K562 (cell line): ENCODE data around the gene ST6GALNAC2. TPM values are rescaled to one million over a fixed set of nuclear protein-coding genes. Genes with fewer than 3 reads are reported as not detected.

Experiments
- ASH1L ChIP-seq: fragments of 450-650 bp; IDR thresholded peaks from 2 replicates; pipeline ENCODE4 v1.6.1; 2018; ENCODE audit warnings: borderline replicate concordance, mild to moderate bottlenecking, low read depth; ENCODE audit not compliant: partially characterized antibody
- ATF2 ChIP-seq: sonication (generic); formaldehyde crosslinking; IDR thresholded peaks from 2 replicates; pipeline ENCODE4 v1.8.1; 2022; ENCODE audit warnings: missing genetic modification reagents
- CBFA2T2 ChIP-seq: fragments of 450-650 bp; conservative IDR thresholded peaks from 2 replicates; pipeline ENCODE4 v1.6.1; 2017; ENCODE audit warnings: mild to moderate bottlenecking
- CBFB ChIP-seq: sonication (generic); formaldehyde crosslinking; IDR thresholded peaks from 2 replicates; pipeline ENCODE4 v1.4.0; 2020; ENCODE audit warnings: mild to moderate bottlenecking, missing genetic modification reagents
- DIDO1 ChIP-seq: fragments of 450-650 bp; IDR thresholded peaks from 2 replicates; pipeline ENCODE4 v1.6.1; 2016; ENCODE audit warnings: low read depth, missing biosample characterization, missing genetic modification characterization
- E2F4 ChIP-seq: sonication (generic); formaldehyde crosslinking; IDR thresholded peaks from 2 replicates; pipeline ENCODE4 v1.8.0; 2022; ENCODE audit warnings: mild to moderate bottlenecking, low read depth, missing genetic modification reagents
- FOSL1 ChIP-seq: fragments of 200-800 bp; sonication (Bioruptor generic); conservative IDR thresholded peaks from 2 replicates; pipeline ENCODE4 v1.6.1; 2016; ENCODE audit warnings: missing genetic modification characterization, missing compliant biosample characterization
- MEF2A ChIP-seq: IDR thresholded peaks from 2 replicates; pipeline ENCODE4 v1.6.1; 2011; ENCODE audit warnings: low read depth, mild to moderate bottlenecking, low read length, moderate library complexity; ENCODE audit not compliant: control insufficient read depth
- MYBL2 ChIP-seq, 2 experiments: fragments of 450-650 bp in 1 of 2; sonication (generic) in 1 of 2; formaldehyde crosslinking in 1 of 2; IDR thresholded peaks; 2 replicates each; pipeline versions ENCODE4 v1.6.1 to v1.8.1; 2017 to 2022; ENCODE audit warnings: borderline replicate concordance in 1 of 2, inconsistent platforms in 1 of 2, low read depth in 1 of 2, mild to moderate bottlenecking in 1 of 2, missing genetic modification reagents in 1 of 2, moderate library complexity in 1 of 2
- SMC3 ChIP-seq: conservative IDR thresholded peaks from 2 replicates; pipeline ENCODE4 v1.6.1; 2011; ENCODE audit warnings: low read depth, low read length, improper control_type of control experiment; ENCODE audit not compliant: insufficient read depth
- ZEB2 ChIP-seq: fragments of 450-650 bp; IDR thresholded peaks from 2 replicates; pipeline ENCODE4 v1.6.1; 2016
- ZNF174 ChIP-seq: fragments of 250-450 bp; sonication (Bioruptor Pico); IDR thresholded peaks from 2 replicates; pipeline ENCODE4 v1.4.0; 2020; ENCODE audit warnings: mild to moderate bottlenecking
- ZNF398 ChIP-seq: fragments of 250-450 bp; sonication (Bioruptor Pico); IDR thresholded peaks from 2 replicates; pipeline ENCODE4 v1.8.0; 2021; ENCODE audit warnings: moderate library complexity, mild to moderate bottlenecking, inconsistent platforms
- ZNF764 ChIP-seq: fragments of 250-450 bp; sonication (Bioruptor Pico); IDR thresholded peaks from 2 replicates; pipeline ENCODE4 v1.4.0; 2020; ENCODE audit warnings: low read depth, mild to moderate bottlenecking, moderate library complexity
- polyA plus RNA-seq, 8 experiments: library from polyadenylated mRNA; depleted of rRNA in 4 of 8; stranded (reverse) in 5 of 8; unstranded in 3 of 8; fragments of >200 nt; fragmentation: Nextera tagmentation in 2 of 8; fragmentation: Illumina TruSeq in 1 of 8; extraction: Ambion mirVana in 2 of 8; extraction: Trizol in 1 of 8; gene quantifications; 2 replicates each; pipeline versions ENCODE4 v1.2.1 to v1.2.3, GENCODE V29; 2011 to 2014; ENCODE audit warnings: inconsistent platforms in 1 of 8, missing spikeins in 1 of 8
- total RNA-seq, 7 experiments: library from RNA; depleted of rRNA in 6 of 7; stranded (reverse); fragments of >200 nt in 6 of 7; fragmentation: Illumina TruSeq in 2 of 7; extraction: Trizol in 2 of 7; gene quantifications; 2 replicates each; pipeline versions ENCODE4 v1.2.1 to v1.2.3, GENCODE V29; 2011 to 2021; ENCODE audit warnings: low replicate concordance in 1 of 7
- TF ChIP-seq, protein P1 (sequence below), 2 experiments: IDR thresholded peaks in 1 of 2; conservative IDR thresholded peaks in 1 of 2; 2 replicates each; pipeline ENCODE4 v1.6.1; 2016; ENCODE audit warnings: low read depth in 2 of 2, mild to moderate bottlenecking in 1 of 2, missing compliant biosample characterization in 1 of 2, missing genetic modification characterization in 1 of 2, moderate library complexity in 1 of 2
- TF ChIP-seq, protein P2 (sequence below): IDR thresholded peaks from 2 replicates; pipeline ENCODE4 v1.6.1; 2011; ENCODE audit warnings: borderline replicate concordance, low read depth, mild to moderate bottlenecking, moderate library complexity, low read length; ENCODE audit not compliant: insufficient read depth, poor library complexity, severe bottlenecking

Gene ST6GALNAC2
- total and polyA plus RNA-seq, 9 of the 15 experiments (the other 6 are each of a cell fraction or from before 2014, with no cell fraction given): 0.18 TPM; not detected in 8

GRCh38 chr17:76529224-76530094, 56.2 kb downstream of the ST6GALNAC2 start (continued):
- TF ChIP-seq MYBL2 (IDR thresholded peaks at IDR 0.05; ENCODE audit: low read depth): no peak
- no peak for TF ChIP-seq MYBL2 (CRISPR knock-in tag; IDR thresholded peaks at IDR 0.05; ENCODE audit: borderline replicate concordance)
- no peak for TF ChIP-seq ZNF764
- no peak for TF ChIP-seq FOSL1 (tag)
- no peak for TF ChIP-seq CBFB (CRISPR knock-in tag)
- peak; percentile 66 for TF ChIP-seq CBFA2T2
- no peak for TF ChIP-seq E2F4 (CRISPR knock-in tag)
- no peak for TF ChIP-seq ZEB2
- no peak for TF ChIP-seq SMC3
- TF ChIP-seq ZNF174 (CRISPR knock-in tag): no peak
- TF ChIP-seq, protein P1, sequence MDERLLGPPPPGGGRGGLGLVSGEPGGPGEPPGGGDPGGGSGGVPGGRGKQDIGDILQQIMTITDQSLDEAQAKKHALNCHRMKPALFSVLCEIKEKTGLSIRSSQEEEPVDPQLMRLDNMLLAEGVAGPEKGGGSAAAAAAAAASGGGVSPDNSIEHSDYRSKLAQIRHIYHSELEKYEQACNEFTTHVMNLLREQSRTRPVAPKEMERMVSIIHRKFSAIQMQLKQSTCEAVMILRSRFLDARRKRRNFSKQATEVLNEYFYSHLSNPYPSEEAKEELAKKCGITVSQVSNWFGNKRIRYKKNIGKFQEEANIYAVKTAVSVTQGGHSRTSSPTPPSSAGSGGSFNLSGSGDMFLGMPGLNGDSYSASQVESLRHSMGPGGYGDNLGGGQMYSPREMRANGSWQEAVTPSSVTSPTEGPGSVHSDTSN (CRISPR knock-in tag; IDR thresholded peaks at IDR 0.05; ENCODE audit: low read depth): no peak
- TF ChIP-seq, protein P1 (tag; conservative IDR thresholded peaks at IDR 0.05; ENCODE audit: low read depth): no peak
- TF ChIP-seq DIDO1: no peak
- no peak for TF ChIP-seq ZNF398 (CRISPR knock-in tag)
- TF ChIP-seq ATF2 (CRISPR knock-in tag): no peak
- no peak for TF ChIP-seq MEF2A
- no peak for TF ChIP-seq ASH1L
- TF ChIP-seq, protein P2, sequence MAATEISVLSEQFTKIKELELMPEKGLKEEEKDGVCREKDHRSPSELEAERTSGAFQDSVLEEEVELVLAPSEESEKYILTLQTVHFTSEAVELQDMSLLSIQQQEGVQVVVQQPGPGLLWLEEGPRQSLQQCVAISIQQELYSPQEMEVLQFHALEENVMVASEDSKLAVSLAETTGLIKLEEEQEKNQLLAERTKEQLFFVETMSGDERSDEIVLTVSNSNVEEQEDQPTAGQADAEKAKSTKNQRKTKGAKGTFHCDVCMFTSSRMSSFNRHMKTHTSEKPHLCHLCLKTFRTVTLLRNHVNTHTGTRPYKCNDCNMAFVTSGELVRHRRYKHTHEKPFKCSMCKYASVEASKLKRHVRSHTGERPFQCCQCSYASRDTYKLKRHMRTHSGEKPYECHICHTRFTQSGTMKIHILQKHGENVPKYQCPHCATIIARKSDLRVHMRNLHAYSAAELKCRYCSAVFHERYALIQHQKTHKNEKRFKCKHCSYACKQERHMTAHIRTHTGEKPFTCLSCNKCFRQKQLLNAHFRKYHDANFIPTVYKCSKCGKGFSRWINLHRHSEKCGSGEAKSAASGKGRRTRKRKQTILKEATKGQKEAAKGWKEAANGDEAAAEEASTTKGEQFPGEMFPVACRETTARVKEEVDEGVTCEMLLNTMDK: no peak
